ENCODE data around the gene COL16A1. TPM values are rescaled to one million over a fixed set of nuclear protein-coding genes. Genes with fewer than 3 reads are reported as not detected.

The COL16A1 gene
- total RNA-seq, 2 donors from 2014 or later: 19.8 to 27.5 TPM

DNA sequence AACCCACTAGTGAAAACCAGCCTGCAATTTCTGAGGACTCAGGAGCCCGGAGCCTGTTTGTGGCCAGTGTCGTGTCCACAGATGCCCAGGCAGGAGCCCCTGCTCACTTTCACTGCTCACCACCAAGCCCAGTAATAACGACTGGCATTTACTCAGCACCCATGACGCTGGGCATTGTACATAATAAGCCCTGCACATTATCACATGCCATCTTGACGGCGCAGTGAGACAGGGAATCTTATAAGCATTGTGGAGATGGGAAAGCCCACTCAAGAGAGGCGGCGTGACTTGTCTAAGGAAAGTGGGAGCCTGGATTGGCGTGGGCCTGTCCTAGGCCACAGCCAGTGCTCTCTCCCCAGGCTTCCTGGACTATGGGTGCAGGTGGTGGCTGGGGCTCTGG, 30.4 kb downstream of the COL16A1 start:
- ATAC-seq (no peak), DNase-seq (no peak)
- intact Hi-C loops (cut with DNase I): no loop called here

DNA sequence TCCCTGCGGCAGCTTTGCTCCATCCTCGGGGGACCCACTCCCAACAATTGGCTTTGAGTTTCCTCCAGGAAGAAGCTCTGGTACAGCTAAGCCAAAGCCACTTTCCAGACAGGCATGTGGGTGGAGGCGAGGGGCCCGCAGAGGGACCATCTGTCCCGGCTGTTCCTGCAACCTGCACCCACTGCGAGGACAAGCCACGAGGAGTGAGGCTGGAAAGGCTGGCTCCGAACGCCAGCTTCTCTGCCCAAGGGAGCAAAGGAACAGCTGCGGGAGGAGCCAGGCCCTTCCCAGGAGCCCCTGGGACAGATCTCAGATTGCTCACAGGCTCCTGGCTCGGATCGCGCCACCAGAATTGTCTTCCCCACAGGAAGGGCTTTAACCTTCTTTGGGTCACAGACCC, 30.8 kb downstream of the COL16A1 start:
- DNase-seq (peak; percentile 53), ATAC-seq (peak; percentile 14 to 27)
- intact Hi-C loops (cut with DNase I): no loop called here

DNA sequence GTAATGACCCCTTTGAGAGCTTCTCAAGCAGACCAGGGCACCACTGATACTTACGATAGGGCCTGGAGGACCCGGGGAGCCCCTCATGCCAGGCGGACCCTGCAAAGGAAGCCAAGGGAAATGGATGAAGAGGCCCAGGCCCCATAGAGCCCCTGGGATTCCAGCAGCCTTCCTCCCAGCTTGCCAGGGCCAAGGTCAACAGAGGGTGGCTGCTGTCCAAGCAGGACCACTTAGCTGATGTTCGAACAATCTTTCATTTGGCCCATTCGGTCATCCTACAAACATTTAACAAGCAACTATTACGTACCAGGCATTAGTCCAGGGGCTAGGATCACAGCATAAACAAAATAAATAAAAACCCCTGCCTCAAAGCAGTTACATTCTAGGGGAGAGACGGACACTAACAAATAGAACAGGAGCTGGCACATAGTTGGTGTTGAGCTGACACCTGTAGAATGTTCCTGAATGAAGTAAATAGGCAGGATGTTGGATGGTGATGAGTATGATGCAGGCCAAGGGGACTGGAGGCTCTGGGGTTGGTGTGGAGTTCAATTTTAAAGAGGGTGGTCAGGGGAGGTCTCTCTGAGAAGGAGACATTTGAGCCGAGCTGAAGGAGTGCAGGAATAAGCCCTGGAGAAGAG, 32.1 kb downstream of the COL16A1 start:
- ATAC-seq (no peak), DNase-seq (no peak)
- intact Hi-C loops (cut with DNase I): no loop called here

- DNase-seq (no peak), ATAC-seq (no peak)
- intact Hi-C loops (cut with DNase I): no loop called here
Observed at GRCh38 chr1:31671147-31671546, 32.7 kb downstream of the COL16A1 start.

GRCh38 chr1:31670593-31670964, 33.2 kb downstream of the COL16A1 start:
- DNase-seq (no peak), ATAC-seq (no peak)
- intact Hi-C loops (cut with DNase I): no loop called here

DNA sequence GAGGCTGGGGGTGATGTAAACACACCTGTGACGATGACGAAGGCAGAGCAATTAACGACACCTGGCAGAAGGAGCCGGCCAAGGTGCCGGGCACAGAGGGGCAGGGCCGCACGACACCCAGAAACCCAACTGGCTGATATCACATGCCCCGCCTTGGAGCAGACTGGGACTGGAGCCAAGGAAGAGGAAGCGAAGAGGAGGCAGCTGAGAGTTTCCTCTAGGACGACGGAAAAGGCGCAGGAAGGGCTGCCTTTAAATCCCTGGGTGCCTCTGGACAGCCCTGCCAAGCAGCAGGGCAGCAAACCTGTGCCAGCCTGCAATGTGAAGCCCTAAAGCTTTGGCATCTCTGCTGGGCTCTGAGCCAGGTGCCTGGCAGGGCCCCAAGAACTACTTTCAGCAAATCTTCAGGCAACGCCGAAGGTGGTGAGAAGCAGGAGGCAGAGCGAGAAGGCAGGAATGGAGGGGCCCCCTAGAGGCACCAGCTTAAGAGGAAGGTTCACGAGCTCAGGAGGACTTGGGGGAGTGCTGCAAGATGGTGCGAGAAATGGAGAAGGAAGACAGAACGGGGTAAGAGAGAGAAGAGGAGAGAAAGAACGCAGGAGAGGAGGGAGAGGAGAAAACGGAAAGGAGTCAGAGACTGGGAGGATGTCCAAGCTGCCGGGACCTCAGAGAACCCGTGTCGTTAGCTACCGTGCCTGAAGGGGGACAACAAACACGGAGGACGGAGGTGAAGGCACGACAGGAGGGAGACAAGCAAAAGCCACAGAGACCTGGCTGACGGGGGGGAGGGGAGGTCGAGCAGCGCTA, 33.8 kb downstream of the COL16A1 start:
- DNase-seq (peak; percentile 75), ATAC-seq (peak; percentile 63 to 70)
- intact Hi-C loops (cut with DNase I): loop anchor here (5.0 to 10.0 kb wide), 2 partner anchors 32 to 45 kb away; partner anchors contain the start of gene COL16A1 (in 1 of the 2)

DNA sequence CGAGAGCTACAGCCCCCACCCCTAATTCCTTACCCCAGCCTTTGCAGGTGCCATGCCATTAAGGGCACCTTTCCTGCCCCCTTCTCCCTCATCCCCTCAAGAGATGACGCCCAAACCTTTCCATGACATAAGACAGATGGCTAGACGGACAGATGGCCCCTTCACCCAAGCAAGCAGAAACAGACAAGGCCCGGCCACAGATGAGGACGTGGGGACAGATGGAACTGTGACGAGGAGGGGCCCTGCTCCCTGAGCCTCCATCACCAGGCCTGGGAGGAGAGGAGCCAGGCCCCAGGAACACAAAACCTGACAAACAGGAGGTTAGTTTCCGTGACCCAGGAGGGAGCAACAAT, 34.4 kb downstream of the COL16A1 start:
- ATAC-seq: no peak
- no peak for DNase-seq
- intact Hi-C loops (cut with DNase I): loop anchor here (5.0 to 10.0 kb wide), 2 partner anchors 33 to 45 kb away; partner anchors contain the start of gene COL16A1 (in 1 of the 2)

- DNase-seq (no peak), ATAC-seq (no peak)
- intact Hi-C loops (cut with DNase I): loop anchor here (5.0 to 10.0 kb wide), 2 partner anchors 34 to 46 kb away; partner anchors contain the start of gene COL16A1 (in 1 of the 2)
Observed at GRCh38 chr1:31668303-31668883, 35.4 kb downstream of the COL16A1 start.

DNA sequence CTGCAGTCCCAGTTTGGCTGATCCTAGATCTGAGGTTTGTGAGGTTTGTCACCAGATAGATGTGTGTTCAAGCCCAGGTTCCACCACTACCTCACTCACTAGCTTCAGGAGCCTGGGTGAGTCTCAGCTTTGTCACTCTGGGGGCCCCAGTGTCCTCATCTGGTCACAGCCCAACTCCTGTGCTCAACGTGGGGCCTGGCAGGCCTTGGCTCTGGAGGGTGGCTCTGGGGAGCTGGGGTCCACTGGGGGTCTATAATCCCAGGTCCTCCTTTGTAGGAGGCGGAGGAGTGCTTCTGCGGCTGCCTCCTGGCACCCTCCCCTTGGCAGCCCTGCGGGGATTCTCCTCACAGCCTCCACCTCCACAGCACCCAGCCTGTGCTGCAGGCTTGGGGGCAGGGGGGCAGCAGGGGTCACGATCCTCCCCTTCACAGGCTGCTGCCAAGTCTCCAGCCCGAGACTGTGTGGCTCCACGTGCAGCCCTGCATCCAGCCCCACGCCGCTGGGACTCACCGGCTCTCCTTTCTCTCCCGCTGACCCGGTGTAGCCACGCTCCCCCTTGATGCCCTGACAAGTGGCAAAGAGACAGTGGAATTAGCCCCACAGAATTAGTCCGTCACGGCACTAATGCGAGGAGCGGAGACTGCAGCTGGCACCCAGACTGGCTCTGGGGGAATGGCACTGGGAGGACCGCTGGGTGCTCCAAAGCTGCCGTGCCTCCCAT, 36.6 kb downstream of the COL16A1 start:
- intact Hi-C loops (cut with DNase I): loop anchor here (2.0 to 10.0 kb wide), 3 partner anchors 35 to 122 kb away; partner anchors contain the start of gene COL16A1 (in 1 of the 2)
- DNase-seq (no peak), ATAC-seq (no peak)

GRCh38 chr1:31666263-31666963, 37.4 kb downstream of the COL16A1 start:
- ATAC-seq (peak in 1 of 2 donors; percentile 9), DNase-seq (no peak)
- intact Hi-C loops (cut with DNase I): loop anchor here (2.0 to 10.0 kb wide), 3 partner anchors 36 to 122 kb away; partner anchors contain the start of gene COL16A1 (in 1 of the 2)

DNA sequence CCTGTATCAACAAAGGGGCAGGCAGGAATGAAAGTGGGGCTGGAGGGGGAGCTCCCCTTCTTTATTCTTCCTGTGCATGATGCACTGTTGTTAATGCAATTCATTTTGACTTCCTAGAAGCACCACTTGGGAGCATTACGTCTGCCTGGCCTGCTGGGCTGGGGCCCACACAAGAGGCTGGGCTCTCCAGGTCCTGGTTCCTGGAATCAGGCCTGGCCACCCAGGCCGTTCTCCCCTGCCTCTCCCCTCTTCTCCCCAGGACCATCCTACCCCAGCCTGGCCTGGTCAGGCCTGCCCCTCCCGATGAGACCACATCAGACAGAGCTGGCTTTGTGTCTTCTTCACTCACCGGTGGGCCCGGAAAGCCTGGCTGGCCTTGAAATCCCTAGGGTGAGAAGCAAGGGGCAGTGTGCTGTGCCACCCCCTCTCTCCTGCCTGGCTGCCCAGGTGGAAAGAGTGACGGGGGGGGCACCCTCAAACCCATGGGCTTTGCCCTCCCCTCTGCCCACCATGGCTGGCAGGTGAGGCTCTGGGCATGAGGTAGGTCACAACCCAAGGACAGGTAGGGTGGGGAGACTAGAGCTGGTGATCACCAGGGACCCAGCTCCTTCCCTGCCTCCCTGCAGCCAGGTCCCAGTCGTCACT, 38.5 kb downstream of the COL16A1 start:
- ATAC-seq: no peak
- intact Hi-C loops (cut with DNase I): loop anchor here (2.0 to 10.0 kb wide), 3 partner anchors 37 to 49 kb away; partner anchors contain the start of gene COL16A1 (in 1 of the 2)
- no peak for DNase-seq

DNA sequence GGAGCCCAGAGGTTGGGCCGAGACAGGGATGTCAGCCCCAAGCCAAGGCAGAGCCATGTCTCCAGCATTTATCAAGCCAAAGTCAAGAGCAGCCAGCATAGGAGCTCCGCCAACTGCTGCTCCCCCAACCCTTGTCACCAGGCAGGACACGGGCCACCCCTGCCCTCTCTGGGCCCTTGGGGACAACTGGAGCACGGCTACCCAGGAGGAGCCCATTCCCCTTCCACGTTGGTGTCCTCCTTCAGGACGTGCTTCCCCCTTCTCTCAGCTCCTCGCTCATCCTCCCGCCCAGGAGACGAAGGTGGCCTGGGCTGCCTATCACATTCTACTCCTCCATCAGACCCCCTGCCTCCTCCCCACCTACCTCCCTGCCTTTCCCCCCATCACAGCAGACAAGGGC, 39.3 kb downstream of the COL16A1 start:
- ATAC-seq (no peak), DNase-seq (no peak)
- intact Hi-C loops (cut with DNase I): loop anchor here (1.0 to 10.0 kb wide), 3 partner anchors 50 to 124 kb away; no protein-coding TSS in a partner anchor

GRCh38 chr1:31663622-31664452, 40.0 kb downstream of the COL16A1 start:
- ATAC-seq (peak; percentile 44 to 58), DNase-seq (peak; percentile 45)
- intact Hi-C loops (cut with DNase I): loop anchor here (1.0 to 10.0 kb wide), 4 partner anchors 51 to 124 kb away; no protein-coding TSS in a partner anchor

- no peak for ATAC-seq
- no peak for DNase-seq
- intact Hi-C loops (cut with DNase I): loop anchor here in 1 of 2 donors (10.0 kb wide), 1 partner anchor 52 kb away; no protein-coding TSS in a partner anchor
Observed at GRCh38 chr1:31662463-31662862, 41.4 kb downstream of the COL16A1 start.

GRCh38 chr1:31661856-31662255, 42.0 kb downstream of the COL16A1 start:
- DNase-seq: peak; percentile 12
- no peak for ATAC-seq
- intact Hi-C loops (cut with DNase I): loop anchor here in 1 of 2 donors (10.0 kb wide), 1 partner anchor 53 kb away; no protein-coding TSS in a partner anchor

- intact Hi-C loops (cut with DNase I): loop anchor here in 1 of 2 donors (10.0 kb wide), 1 partner anchor 54 kb away; no protein-coding TSS in a partner anchor
- DNase-seq: no peak
- ATAC-seq: no peak
Observed at GRCh38 chr1:31660871-31661455, 42.9 kb downstream of the COL16A1 start.
